HepG2 (cell line): ENCODE measurements around the gene LAMC1. TPM values are rescaled to one million over a fixed set of nuclear protein-coding genes. Genes with fewer than 3 reads are reported as not detected.

Experiments
- ATRX ChIP-seq: sonication (generic); formaldehyde crosslinking; IDR thresholded peaks from 2 replicates; pipeline ENCODE4 v1.4.0; 2020; ENCODE audit warnings: missing genetic modification reagents, borderline replicate concordance
- CC2D1A ChIP-seq: sonication (generic); formaldehyde crosslinking; IDR thresholded peaks from 2 replicates; pipeline ENCODE4 v1.8.1; 2023; ENCODE audit warnings: mild to moderate bottlenecking, missing genetic modification reagents
- ETV5 ChIP-seq: IDR thresholded peaks from 2 replicates; pipeline ENCODE4 v1.6.1; 2018; ENCODE audit warnings: missing biosample characterization, missing genetic modification reagents, inconsistent platforms, borderline replicate concordance
- FOXJ3 ChIP-seq: sonication (generic); formaldehyde crosslinking; IDR thresholded peaks from 2 replicates; pipeline ENCODE4 v1.4.0; 2020; ENCODE audit warnings: missing genetic modification reagents, mild to moderate bottlenecking, borderline replicate concordance
- FOXM1 ChIP-seq: sonication (generic); formaldehyde crosslinking; IDR thresholded peaks from 2 replicates; pipeline ENCODE4 v1.5.0; 2020; ENCODE audit warnings: missing genetic modification reagents
- GABPB1 ChIP-seq: IDR thresholded peaks from 2 replicates; pipeline ENCODE4 v1.6.1; 2016; ENCODE audit warnings: mild to moderate bottlenecking, missing genetic modification reagents, moderate library complexity, missing compliant biosample characterization
- GATAD2A ChIP-seq: IDR thresholded peaks from 2 replicates; pipeline ENCODE4 v1.6.1; 2016
- GZF1 ChIP-seq: sonication (generic); formaldehyde crosslinking; IDR thresholded peaks from 2 replicates; pipeline ENCODE4 v1.5.1; 2020; ENCODE audit warnings: mild to moderate bottlenecking, missing genetic modification reagents
- HOXA3 ChIP-seq: sonication (generic); formaldehyde crosslinking; IDR thresholded peaks from 2 replicates; pipeline ENCODE4 v1.5.0; 2020; ENCODE audit warnings: missing genetic modification reagents
- HOXD1 ChIP-seq: sonication (generic); formaldehyde crosslinking; IDR thresholded peaks from 2 replicates; pipeline ENCODE4 v1.5.0; 2020; ENCODE audit warnings: missing genetic modification reagents
- KAT2B ChIP-seq: fragments of 150-350 bp; IDR thresholded peaks from 2 replicates; pipeline ENCODE4 v1.6.1; 2014; ENCODE audit warnings: low read depth, low read length, borderline replicate concordance
- KDM5B ChIP-seq: sonication (generic); formaldehyde crosslinking; IDR thresholded peaks from 2 replicates; pipeline ENCODE4 v1.4.0; 2020; ENCODE audit warnings: missing genetic modification reagents, mild to moderate bottlenecking, borderline replicate concordance
- MATR3 ChIP-seq: sonication (generic); formaldehyde crosslinking; IDR thresholded peaks from 2 replicates; pipeline ENCODE4 v1.4.0; 2020; ENCODE audit warnings: missing genetic modification reagents
- NFE2L2 ChIP-seq: fragments of 150-350 bp; IDR thresholded peaks from 2 replicates; pipeline ENCODE4 v1.6.1; 2014; ENCODE audit warnings: low read length
- SCMH1 ChIP-seq: sonication (generic); formaldehyde crosslinking; IDR thresholded peaks from 2 replicates; pipeline ENCODE4 v1.9.0; 2021; ENCODE audit warnings: missing genetic modification reagents, mild to moderate bottlenecking, borderline replicate concordance
- SOX5 ChIP-seq: IDR thresholded peaks from 2 replicates; pipeline ENCODE4 v1.6.1; 2016; ENCODE audit warnings: borderline replicate concordance
- U2AF2 ChIP-seq: fragments of 200-400 bp; formaldehyde crosslinking; IDR thresholded peaks from 2 replicates; pipeline ENCODE4 v1.6.1; 2017; ENCODE audit warnings: low read depth, mild to moderate bottlenecking, low read length
- YEATS2 ChIP-seq: sonication (generic); formaldehyde crosslinking; IDR thresholded peaks from 2 replicates; pipeline ENCODE4 v1.4.0; 2020; ENCODE audit warnings: missing genetic modification reagents, borderline replicate concordance
- ZC3H4 ChIP-seq: sonication (generic); formaldehyde crosslinking; IDR thresholded peaks from 2 replicates; pipeline ENCODE4 v1.4.0; 2020; ENCODE audit warnings: missing genetic modification reagents, borderline replicate concordance
- ZNF251 ChIP-seq: sonication (generic); formaldehyde crosslinking; IDR thresholded peaks from 2 replicates; pipeline ENCODE4 v1.9.0; 2021; ENCODE audit warnings: mild to moderate bottlenecking, missing genetic modification reagents
- ZNF431 ChIP-seq: sonication (generic); formaldehyde crosslinking; IDR thresholded peaks from 2 replicates; pipeline ENCODE4 v1.9.0; 2022; ENCODE audit warnings: missing genetic modification reagents, low read depth, mild to moderate bottlenecking, borderline replicate concordance
- ZNF556 ChIP-seq: sonication (generic); formaldehyde crosslinking; IDR thresholded peaks from 2 replicates; pipeline ENCODE4 v1.4.0; 2020; ENCODE audit warnings: mild to moderate bottlenecking, missing genetic modification reagents, borderline replicate concordance
- ZNF75D ChIP-seq: sonication (generic); formaldehyde crosslinking; IDR thresholded peaks from 2 replicates; pipeline ENCODE4 v1.8.1; 2023; ENCODE audit warnings: missing genetic modification reagents, mild to moderate bottlenecking, borderline replicate concordance
- polyA plus RNA-seq, 8 experiments: library from polyadenylated mRNA; depleted of rRNA in 3 of 8; stranded (reverse) in 7 of 8; unstranded in 1 of 8; fragments of >200 nt; fragmentation: Illumina TruSeq in 4 of 8; extraction: Trizol in 4 of 8; gene quantifications; 2 replicates each; pipeline versions ENCODE4 v1.2.1 to v1.2.3, GENCODE V29; 2011 to 2016; ENCODE audit warnings: low read depth in 4 of 8, missing spikeins in 1 of 8, mixed read lengths in 1 of 8; ENCODE audit not compliant: insufficient read depth in 1 of 8
- total RNA-seq, 5 experiments: library from RNA; depleted of rRNA; stranded (reverse); fragments of >200 nt; fragmentation: Illumina TruSeq; extraction: Trizol; gene quantifications; 2 replicates each; pipeline ENCODE4 v1.2.3, GENCODE V29; 2016; ENCODE audit warnings: low read depth in 1 of 5
- TF ChIP-seq, protein P1 (sequence below): sonication (generic); formaldehyde crosslinking; IDR thresholded peaks from one replicate; pipeline ENCODE4 v1.5.1; 2020; ENCODE audit warnings: mild to moderate bottlenecking, missing genetic modification reagents; ENCODE audit errors: not compliant biosample characterization

The LAMC1 gene
- total and polyA plus RNA-seq, 2 of the 13 experiments (the other 11 are each of a cell fraction or from before 2014, with no cell fraction given), result 58.5 to 137 TPM

DNA sequence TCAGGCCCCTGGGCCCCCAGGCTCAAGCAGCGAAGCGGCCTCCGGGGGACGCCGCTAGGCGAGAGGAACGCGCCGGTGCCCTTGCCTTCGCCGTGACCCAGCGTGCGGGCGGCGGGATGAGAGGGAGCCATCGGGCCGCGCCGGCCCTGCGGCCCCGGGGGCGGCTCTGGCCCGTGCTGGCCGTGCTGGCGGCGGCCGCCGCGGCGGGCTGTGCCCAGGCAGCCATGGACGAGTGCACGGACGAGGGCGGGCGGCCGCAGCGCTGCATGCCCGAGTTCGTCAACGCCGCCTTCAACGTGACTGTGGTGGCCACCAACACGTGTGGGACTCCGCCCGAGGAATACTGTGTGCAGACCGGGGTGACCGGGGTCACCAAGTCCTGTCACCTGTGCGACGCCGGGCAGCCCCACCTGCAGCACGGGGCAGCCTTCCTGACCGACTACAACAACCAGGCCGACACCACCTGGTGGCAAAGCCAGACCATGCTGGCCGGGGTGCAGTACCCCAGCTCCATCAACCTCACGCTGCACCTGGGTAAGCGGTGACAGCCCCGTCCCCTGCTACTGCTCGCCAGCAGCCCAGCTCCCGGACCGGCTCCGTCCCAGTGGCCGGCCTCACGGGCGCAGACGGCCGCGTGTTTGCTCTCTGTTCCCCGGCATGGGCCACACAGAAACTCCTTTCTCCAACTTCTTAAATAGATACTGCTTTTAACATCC lies 539 bp downstream of the LAMC1 start (continued):
- TF ChIP-seq, protein P1, sequence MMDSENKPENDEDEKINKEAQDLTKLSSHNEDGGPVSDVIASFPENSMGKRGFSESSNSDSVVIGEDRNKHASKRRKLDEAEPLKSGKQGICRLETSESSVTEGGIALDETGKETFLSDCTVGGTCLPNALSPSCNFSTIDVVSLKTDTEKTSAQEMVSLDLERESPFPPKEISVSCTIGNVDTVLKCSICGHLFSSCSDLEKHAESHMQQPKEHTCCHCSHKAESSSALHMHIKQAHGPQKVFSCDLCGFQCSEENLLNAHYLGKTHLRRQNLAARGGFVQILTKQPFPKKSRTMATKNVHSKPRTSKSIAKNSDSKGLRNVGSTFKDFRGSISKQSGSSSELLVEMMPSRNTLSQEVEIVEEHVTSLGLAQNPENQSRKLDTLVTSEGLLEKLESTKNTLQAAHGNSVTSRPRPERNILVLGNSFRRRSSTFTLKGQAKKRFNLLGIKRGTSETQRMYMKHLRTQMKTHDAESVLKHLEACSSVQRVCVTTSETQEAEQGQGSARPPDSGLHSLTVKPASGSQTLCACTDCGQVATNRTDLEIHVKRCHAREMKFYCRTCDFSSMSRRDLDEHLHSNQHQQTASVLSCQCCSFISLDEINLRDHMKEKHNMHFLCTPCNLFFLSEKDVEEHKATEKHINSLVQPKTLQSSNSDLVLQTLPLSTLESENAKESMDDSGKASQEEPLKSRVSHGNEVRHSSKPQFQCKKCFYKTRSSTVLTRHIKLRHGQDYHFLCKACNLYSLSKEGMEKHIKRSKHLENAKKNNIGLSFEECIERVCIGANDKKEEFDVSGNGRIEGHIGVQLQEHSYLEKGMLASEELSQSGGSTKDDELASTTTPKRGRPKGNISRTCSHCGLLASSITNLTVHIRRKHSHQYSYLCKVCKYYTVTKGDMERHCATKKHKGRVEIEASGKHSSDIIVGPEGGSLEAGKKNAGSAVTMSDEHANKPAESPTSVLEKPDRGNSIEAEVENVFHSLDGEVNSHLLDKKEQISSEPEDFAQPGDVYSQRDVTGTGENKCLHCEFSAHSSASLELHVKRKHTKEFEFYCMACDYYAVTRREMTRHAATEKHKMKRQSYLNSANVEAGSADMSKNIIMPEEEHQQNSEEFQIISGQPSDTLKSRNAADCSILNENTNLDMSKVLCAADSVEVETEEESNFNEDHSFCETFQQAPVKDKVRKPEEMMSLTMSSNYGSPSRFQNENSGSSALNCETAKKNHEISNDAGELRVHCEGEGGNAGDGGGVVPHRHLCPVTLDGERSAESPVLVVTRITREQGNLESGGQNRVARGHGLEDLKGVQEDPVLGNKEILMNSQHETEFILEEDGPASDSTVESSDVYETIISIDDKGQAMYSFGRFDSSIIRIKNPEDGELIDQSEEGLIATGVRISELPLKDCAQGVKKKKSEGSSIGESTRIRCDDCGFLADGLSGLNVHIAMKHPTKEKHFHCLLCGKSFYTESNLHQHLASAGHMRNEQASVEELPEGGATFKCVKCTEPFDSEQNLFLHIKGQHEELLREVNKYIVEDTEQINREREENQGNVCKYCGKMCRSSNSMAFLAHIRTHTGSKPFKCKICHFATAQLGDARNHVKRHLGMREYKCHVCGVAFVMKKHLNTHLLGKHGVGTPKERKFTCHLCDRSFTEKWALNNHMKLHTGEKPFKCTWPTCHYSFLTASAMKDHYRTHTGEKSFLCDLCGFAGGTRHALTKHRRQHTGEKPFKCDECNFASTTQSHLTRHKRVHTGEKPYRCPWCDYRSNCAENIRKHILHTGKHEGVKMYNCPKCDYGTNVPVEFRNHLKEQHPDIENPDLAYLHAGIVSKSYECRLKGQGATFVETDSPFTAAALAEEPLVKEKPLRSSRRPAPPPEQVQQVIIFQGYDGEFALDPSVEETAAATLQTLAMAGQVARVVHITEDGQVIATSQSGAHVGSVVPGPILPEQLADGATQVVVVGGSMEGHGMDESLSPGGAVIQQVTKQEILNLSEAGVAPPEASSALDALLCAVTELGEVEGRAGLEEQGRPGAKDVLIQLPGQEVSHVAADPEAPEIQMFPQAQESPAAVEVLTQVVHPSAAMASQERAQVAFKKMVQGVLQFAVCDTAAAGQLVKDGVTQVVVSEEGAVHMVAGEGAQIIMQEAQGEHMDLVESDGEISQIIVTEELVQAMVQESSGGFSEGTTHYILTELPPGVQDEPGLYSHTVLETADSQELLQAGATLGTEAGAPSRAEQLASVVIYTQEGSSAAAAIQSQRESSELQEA (CRISPR knock-in tag), result peak; percentile 50
- no peak for TF ChIP-seq NFE2L2
- 0 out of 2 replicates have a peak, but pooled peaks have one; percentile 39 for TF ChIP-seq ZC3H4 (CRISPR knock-in tag)
- TF ChIP-seq ZNF556 (CRISPR knock-in tag), result 0 out of 2 replicates have a peak, but pooled peaks have one; percentile 56
- TF ChIP-seq SCMH1 (CRISPR knock-in tag), result no peak
- TF ChIP-seq ZNF251 (CRISPR knock-in tag), result no peak
- TF ChIP-seq GATAD2A (CRISPR knock-in tag), result peak; percentile 49
- no peak for TF ChIP-seq ZNF431 (CRISPR knock-in tag)
- TF ChIP-seq HOXA3 (CRISPR knock-in tag), result no peak; the same call in 1 of the 2 replicates
- TF ChIP-seq MATR3 (CRISPR knock-in tag), result no peak
- no peak for TF ChIP-seq YEATS2
- no peak; the same call in 1 of the 2 replicates for TF ChIP-seq FOXJ3 (CRISPR knock-in tag)
- peak; percentile 22; the same call in 1 of the 2 replicates for TF ChIP-seq SOX5 (CRISPR knock-in tag)
- peak; percentile 76 for TF ChIP-seq KDM5B (CRISPR knock-in tag)
- no peak for TF ChIP-seq HOXD1 (CRISPR knock-in tag)
- no peak for TF ChIP-seq KAT2B
- TF ChIP-seq ZNF75D (CRISPR knock-in tag), result no peak
- TF ChIP-seq ATRX, result no peak
- TF ChIP-seq U2AF2, result no peak
- 0 out of 2 replicates have a peak, but pooled peaks have one; percentile 36 for TF ChIP-seq ETV5
- no peak for TF ChIP-seq CC2D1A (CRISPR knock-in tag)
- TF ChIP-seq GZF1, result no peak
- no peak for TF ChIP-seq FOXM1
- TF ChIP-seq GABPB1 (CRISPR knock-in tag), result peak; percentile 54
